SU-DHL-6 (cell line): ENCODE measurements around the gene SH3GL1.

ENCODE experiments used
- H2AFZ ChIP-seq: fragments of 200-600 bp; sonication (generic); 2 replicates; pipeline ENCODE4 v1.6.1; 2014; ENCODE audit warnings: low read depth, mild to moderate bottlenecking, moderate library complexity, mixed read lengths, antibody characterized with exemption, low read length; ENCODE audit not compliant: severe bottlenecking
- H3F3A ChIP-seq: fragments of 200-600 bp; shearing (Covaris generic); 2 replicates; pipeline ENCODE4 v1.6.0; 2016; ENCODE audit warnings: antibody characterized with exemption, mild to moderate bottlenecking; ENCODE audit not compliant: insufficient read depth
- H3K27ac ChIP-seq: fragments of 200-600 bp; sonication (generic); 2 replicates; pipeline ENCODE4 v1.5.1; 2016; ENCODE audit warnings: low read depth, mild to moderate bottlenecking, low read length, moderate library complexity, mixed read lengths
- H3K27me3 ChIP-seq: fragments of 200-600 bp; sonication (generic), shearing (Covaris generic); 2 replicates; pipeline ENCODE4 v1.6.0; 2014; ENCODE audit warnings: mild to moderate bottlenecking, low read length
- H3K36me3 ChIP-seq: fragments of 200-600 bp; sonication (generic); 2 replicates; pipeline ENCODE4 v1.6.1; 2014; ENCODE audit warnings: mild to moderate bottlenecking, low read length, mixed read lengths
- H3K4me2 ChIP-seq: fragments of 300-600, 200-600 bp; shearing (Covaris generic), sonication (generic); 2 replicates; pipeline ENCODE4 v1.6.0; 2014; ENCODE audit warnings: low read length, low read depth, mild to moderate bottlenecking; ENCODE audit not compliant: poor library complexity, severe bottlenecking
- H3K4me3 ChIP-seq: fragments of 200-600 bp; sonication (generic); 2 replicates; pipeline ENCODE4 v1.5.1; 2014; ENCODE audit warnings: antibody characterized with exemption, low read length, mild to moderate bottlenecking, mixed read lengths; ENCODE audit not compliant: insufficient read depth, poor library complexity, severe bottlenecking
- H3K79me2 ChIP-seq: fragments of 200-600 bp; sonication (generic); 2 replicates; pipeline ENCODE4 v1.6.1; 2014; ENCODE audit warnings: mild to moderate bottlenecking, low read length, moderate library complexity; ENCODE audit not compliant: insufficient read depth
- H3K9ac ChIP-seq: fragments of 200-600 bp; sonication (generic); 2 replicates; pipeline ENCODE4 v1.7.0; 2014; ENCODE audit warnings: mild to moderate bottlenecking, low read length
- H3K9me2 ChIP-seq: fragments of 200-600 bp; sonication (generic); replicated peaks from 2 replicates; pipeline ENCODE4 v1.6.1; 2014; ENCODE audit warnings: low read length; ENCODE audit not compliant: insufficient read depth
- H3K9me3 ChIP-seq: fragments of 200-600 bp; sonication (generic); 2 replicates; pipeline ENCODE4 v1.6.1; 2014; ENCODE audit warnings: low read length, mixed read lengths; ENCODE audit not compliant: insufficient read depth
- H4K20me1 ChIP-seq: fragments of 200-600 bp; sonication (generic); 2 replicates; pipeline ENCODE4 v1.6.1; 2014; ENCODE audit warnings: low read depth, mild to moderate bottlenecking, antibody characterized with exemption, low read length, moderate library complexity, mixed read lengths
- EZH2phosphoT487 ChIP-seq: fragments of 200-600 bp; sonication (generic), shearing (Covaris generic); conservative IDR thresholded peaks from 2 replicates; pipeline ENCODE4 v1.6.1; 2018; ENCODE audit warnings: mild to moderate bottlenecking, antibody characterized with exemption, low read length, moderate library complexity, mixed read lengths
- TF ChIP-seq, protein P1 (sequence below): fragments of 200-600 bp; sonication (generic); IDR thresholded peaks from one replicate; pipeline ENCODE4 v1.5.1; 2017; ENCODE audit warnings: antibody characterized with exemption, mild to moderate bottlenecking, low read length, moderate library complexity; ENCODE audit not compliant: insufficient read depth, poor library complexity, severe bottlenecking

SH3GL1 gene

GRCh38 chr19:4443188-4443587 is 42.8 kb upstream of the SH3GL1 start:
- no peak overlapping the region for H3K27ac ChIP-seq
- TF ChIP-seq EZH2phosphoT487, result no peak
- TF ChIP-seq, protein P1, sequence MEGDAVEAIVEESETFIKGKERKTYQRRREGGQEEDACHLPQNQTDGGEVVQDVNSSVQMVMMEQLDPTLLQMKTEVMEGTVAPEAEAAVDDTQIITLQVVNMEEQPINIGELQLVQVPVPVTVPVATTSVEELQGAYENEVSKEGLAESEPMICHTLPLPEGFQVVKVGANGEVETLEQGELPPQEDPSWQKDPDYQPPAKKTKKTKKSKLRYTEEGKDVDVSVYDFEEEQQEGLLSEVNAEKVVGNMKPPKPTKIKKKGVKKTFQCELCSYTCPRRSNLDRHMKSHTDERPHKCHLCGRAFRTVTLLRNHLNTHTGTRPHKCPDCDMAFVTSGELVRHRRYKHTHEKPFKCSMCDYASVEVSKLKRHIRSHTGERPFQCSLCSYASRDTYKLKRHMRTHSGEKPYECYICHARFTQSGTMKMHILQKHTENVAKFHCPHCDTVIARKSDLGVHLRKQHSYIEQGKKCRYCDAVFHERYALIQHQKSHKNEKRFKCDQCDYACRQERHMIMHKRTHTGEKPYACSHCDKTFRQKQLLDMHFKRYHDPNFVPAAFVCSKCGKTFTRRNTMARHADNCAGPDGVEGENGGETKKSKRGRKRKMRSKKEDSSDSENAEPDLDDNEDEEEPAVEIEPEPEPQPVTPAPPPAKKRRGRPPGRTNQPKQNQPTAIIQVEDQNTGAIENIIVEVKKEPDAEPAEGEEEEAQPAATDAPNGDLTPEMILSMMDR, result no peak
- no peak overlapping the region for H3K4me3 ChIP-seq
- no peaks in the 10 kb centered on the region for H3K9me2 ChIP-seq
- no peak overlapping the region for H3K4me2 ChIP-seq
- no peaks in the 10 kb centered on the region for H3K79me2 ChIP-seq
- no peak overlapping the region for H2AFZ ChIP-seq
- H3K9me3 ChIP-seq, result no peaks in the 10 kb centered on the region
- H3K9ac ChIP-seq, result no peak overlapping the region
- H4K20me1 ChIP-seq, result no peaks in the 10 kb centered on the region
- H3K36me3 ChIP-seq, result 0 out of 2 replicates have a peak, but pooled peaks cover 4% of the 10 kb centered on the region
- H3K27me3 ChIP-seq, result no peaks in the 10 kb centered on the region
- H3F3A ChIP-seq, result no peaks in the 10 kb centered on the region

DNA sequence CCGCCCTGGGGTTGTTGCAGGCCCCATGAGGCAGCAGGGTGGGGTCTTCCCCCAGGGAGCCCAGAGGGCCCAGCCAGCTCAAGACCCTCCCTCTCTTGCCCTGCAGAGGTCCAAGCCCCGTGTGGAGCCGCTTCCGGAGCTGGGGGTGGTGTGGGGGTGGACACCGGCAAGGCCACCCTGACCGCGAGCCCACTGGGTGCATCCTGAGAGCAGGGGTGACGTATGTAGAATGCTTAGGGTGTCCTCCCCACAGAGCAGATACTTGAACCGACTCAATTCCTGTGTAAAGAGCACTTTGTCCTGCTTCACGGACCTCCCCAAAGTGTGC is 42.4 kb upstream of the SH3GL1 start:
- Histone ChIP-seq H3K27me3 (no peaks in the 10 kb centered on the region), H3K27ac (no peak overlapping the region), H3K36me3 (0 out of 2 replicates have a peak, but pooled peaks cover 4% of the 10 kb centered on the region), H3K9me3 (no peaks in the 10 kb centered on the region), H3K9ac (no peak overlapping the region), H3K4me2 (no peak overlapping the region), H3K79me2 (no peaks in the 10 kb centered on the region), H2AFZ (no peak overlapping the region), H4K20me1 (no peaks in the 10 kb centered on the region), H3K9me2 (no peaks in the 10 kb centered on the region), H3K4me3 (no peak overlapping the region), H3F3A (no peaks in the 10 kb centered on the region)
- TF ChIP-seq, protein P1, result no peak
- no peak for TF ChIP-seq EZH2phosphoT487

GRCh38 chr19:4441994-4442818 is 41.9 kb upstream of the SH3GL1 start:
- Histone ChIP-seq H3K27ac (no peak overlapping the region), H3K9me3 (no peaks in the 10 kb centered on the region), H4K20me1 (no peaks in the 10 kb centered on the region), H3K4me2 (no peak overlapping the region), H3K36me3 (0 out of 2 replicates have a peak, but pooled peaks cover 4% of the 10 kb centered on the region), H3K27me3 (no peaks in the 10 kb centered on the region), H3K4me3 (no peak overlapping the region), H2AFZ (no peak overlapping the region), H3F3A (no peaks in the 10 kb centered on the region), H3K9ac (no peak overlapping the region), H3K79me2 (no peaks in the 10 kb centered on the region), H3K9me2 (no peaks in the 10 kb centered on the region)
- TF ChIP-seq EZH2phosphoT487, result no peak
- TF ChIP-seq, protein P1, result no peak
